ENCODE data around the gene FOXE3.
"Not testable (repeated sequence)": the region's sequence is repeated elsewhere in the genome, so short reads cannot be mapped to it uniquely, and the experiment has no call there.

FOXE3 gene

GRCh38 chr1:47452426-47452825 lies 36.3 kb downstream of the FOXE3 start:
- DNase-seq, result no peak

- not testable (repeated sequence) for DNase-seq
Observed at GRCh38 chr1:47453910-47454309, 37.8 kb downstream of the FOXE3 start.

- no peak for DNase-seq
Observed at GRCh38 chr1:47456250-47456649, 40.2 kb downstream of the FOXE3 start.

- not testable (repeated sequence) for DNase-seq
Observed at GRCh38 chr1:47457547-47457946, 41.5 kb downstream of the FOXE3 start.

- DNase-seq, result no peak
Observed at GRCh38 chr1:47459253-47459788, 43.2 kb downstream of the FOXE3 start.

GRCh38 chr1:47460040-47460439 lies 44.0 kb downstream of the FOXE3 start:
- DNase-seq, result no peak

- no peak for DNase-seq
Observed at GRCh38 chr1:47460456-47460855, 44.4 kb downstream of the FOXE3 start.

- no peak for DNase-seq
Observed at GRCh38 chr1:47465605-47466004, 49.5 kb downstream of the FOXE3 start.
